GM18868 (cell line): ENCODE data around the gene DNAJC12.
"Not testable (repeated sequence)": the region's sequence is repeated elsewhere in the genome, so short reads cannot be mapped to it uniquely, and the experiment has no call there.

ENCODE experiments used
- ATAC-seq: cut with Tn5 transposase; IDR thresholded peaks from one replicate; pipeline ENCODE4 v1.9.1; 2021; ENCODE audit warnings: mild to moderate bottlenecking, moderate library complexity; ENCODE audit not compliant: unreplicated experiment

Gene DNAJC12

GRCh38 chr10:67764012-67764822 is 73.8 kb downstream of the DNAJC12 start:
- peak; percentile 83 for ATAC-seq

DNA sequence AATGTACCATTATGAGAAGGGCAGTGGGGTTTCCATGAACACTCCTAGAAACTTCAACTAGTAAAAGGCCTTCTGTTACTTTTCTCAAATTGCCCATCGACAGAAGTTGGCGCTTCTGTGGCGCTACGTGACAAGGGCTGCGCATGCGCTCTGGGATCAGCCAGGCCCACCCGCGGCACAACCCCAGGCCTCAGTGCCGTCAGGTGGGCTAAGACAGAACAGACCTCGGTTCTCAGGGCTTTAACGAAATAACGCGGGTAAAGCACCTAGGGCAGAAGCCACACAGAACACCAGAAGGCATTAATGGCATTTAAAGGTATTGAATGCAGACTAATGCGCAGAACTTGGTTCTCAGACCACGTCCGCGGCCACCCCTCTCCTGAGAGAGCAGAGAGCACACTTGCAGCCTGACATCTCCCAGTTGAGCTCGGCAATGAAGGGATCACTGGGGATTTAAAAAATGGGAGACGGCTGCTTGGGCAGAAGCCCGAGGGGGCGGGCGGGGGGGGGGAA is 74.4 kb downstream of the DNAJC12 start:
- peak; percentile 47 for ATAC-seq

DNA sequence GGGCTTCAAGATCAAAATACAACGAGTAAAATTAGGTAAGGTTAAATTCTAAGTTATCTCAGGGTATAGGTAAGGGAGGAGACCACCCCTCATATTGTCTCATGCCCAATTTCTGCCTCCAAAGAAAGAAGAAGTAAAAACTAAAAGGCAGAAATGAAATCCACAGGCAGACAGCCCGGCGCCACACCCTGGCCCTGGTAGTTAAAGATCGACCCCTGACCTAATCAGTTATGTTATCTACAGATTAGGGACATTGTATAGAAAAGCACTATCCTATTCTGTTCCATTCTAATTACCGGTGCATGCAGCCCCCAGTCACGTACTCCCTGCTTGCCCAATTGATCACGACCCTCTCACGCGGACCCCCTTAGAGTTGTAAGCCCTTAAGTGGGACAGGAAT is 75.4 kb downstream of the DNAJC12 start:
- not testable (repeated sequence) for ATAC-seq

DNA sequence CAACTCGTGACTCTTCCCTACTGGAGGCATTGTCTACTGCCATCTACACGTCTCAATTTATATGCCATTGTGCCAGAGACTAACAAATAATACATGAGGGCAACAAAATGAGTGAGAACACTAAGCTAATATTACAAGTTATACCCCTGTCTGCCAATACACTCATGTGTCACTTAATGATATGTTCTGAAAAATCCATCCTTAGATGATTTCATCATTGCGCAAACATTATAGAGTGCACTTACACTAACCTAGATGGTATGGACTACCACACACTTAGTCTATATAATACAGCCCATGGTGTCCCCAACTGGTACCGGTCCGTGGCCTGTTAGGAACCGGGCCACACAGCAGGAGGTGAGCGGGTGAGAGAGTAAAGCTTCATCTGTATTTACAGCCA is 77.7 kb downstream of the DNAJC12 start:
- no peak for ATAC-seq
